OCI-LY7 (cell line): ENCODE measurements around the gene DUS3L.
A peak's percentile ranks its signal among the peaks of the same experiment; 100 is the strongest.

Source experiments
- EZH2phosphoT487 ChIP-seq: fragments of 200-600 bp; sonication (generic); IDR thresholded peaks from 2 replicates; pipeline ENCODE4 v1.6.1; 2018; ENCODE audit warnings: low read depth, borderline replicate concordance, mild to moderate bottlenecking, mixed run types, antibody characterized with exemption, low read length, moderate library complexity, mixed read lengths
- TF ChIP-seq, protein P1 (sequence below): fragments of 200-600 bp; sonication (generic); conservative IDR thresholded peaks from 2 replicates; pipeline ENCODE4 v1.5.1; 2014; ENCODE audit warnings: mild to moderate bottlenecking, antibody characterized with exemption, low read length, moderate library complexity, mixed read lengths

DNA sequence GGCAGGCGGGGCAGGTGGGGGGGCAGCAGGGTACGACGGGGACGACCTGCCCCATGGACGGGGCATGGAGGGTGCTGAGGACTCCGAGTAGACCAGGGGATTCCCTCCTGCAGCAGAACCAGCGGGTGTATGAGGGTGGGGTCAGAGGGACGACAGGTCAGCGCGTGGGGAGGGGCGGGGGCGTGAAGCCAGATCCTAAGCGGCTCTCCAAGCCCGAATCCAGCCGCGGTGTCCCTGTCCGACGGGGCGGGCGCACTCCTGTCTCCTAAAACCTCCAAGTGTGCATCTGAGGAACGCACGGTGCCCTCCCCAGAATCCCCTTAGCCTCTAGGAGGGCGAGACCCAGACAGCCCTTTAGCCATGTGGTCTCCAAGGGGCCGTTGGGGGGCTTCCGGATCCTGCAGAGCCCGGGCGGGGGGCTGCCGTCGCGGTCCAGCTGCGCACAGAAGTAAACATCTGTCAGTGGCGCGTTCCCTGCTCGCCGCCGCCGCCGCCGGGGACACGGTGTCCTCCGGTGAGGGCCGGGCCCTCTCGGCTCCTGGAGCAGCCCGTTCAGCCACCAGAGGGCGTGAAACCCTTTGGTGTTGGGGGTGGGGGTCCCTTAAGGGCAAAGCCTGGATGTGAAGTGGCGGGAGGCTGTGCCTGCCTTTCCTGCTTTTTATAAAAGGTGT lies 14.6 kb upstream of the DUS3L start:
- TF ChIP-seq, protein P1, sequence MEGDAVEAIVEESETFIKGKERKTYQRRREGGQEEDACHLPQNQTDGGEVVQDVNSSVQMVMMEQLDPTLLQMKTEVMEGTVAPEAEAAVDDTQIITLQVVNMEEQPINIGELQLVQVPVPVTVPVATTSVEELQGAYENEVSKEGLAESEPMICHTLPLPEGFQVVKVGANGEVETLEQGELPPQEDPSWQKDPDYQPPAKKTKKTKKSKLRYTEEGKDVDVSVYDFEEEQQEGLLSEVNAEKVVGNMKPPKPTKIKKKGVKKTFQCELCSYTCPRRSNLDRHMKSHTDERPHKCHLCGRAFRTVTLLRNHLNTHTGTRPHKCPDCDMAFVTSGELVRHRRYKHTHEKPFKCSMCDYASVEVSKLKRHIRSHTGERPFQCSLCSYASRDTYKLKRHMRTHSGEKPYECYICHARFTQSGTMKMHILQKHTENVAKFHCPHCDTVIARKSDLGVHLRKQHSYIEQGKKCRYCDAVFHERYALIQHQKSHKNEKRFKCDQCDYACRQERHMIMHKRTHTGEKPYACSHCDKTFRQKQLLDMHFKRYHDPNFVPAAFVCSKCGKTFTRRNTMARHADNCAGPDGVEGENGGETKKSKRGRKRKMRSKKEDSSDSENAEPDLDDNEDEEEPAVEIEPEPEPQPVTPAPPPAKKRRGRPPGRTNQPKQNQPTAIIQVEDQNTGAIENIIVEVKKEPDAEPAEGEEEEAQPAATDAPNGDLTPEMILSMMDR = peak; percentile 86
- no peak for TF ChIP-seq EZH2phosphoT487
